GM19099 (cell line): Measurements from ENCODE around the gene SYT13.

Experiments
- POLR2A ChIP-seq: IDR thresholded peaks from 3 replicates; pipeline ENCODE4 v1.6.1; 2011; ENCODE audit warnings: low read depth; ENCODE audit not compliant: insufficient read length; ENCODE audit errors: extremely low read depth

SYT13 gene

DNA sequence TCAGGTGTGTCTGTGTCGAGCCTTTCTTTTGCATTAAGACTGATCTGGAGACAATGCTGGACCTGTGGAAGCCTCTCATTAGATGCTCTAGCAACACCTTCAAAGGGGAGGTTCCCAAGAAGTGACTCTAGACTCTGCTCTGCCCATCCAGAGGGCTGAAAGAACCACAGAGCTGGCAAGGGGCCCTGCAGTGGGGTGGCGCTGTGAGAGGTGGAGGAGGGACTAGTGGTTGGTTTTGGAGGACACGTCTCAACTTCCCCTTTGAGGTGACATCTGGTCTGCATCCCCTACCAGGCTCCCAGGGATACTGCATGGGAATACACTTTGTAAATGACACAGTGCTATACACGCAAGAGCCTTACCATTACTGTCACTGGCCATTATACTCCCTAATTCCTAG, 34.2 kb upstream of the SYT13 start:
- no peak for TF ChIP-seq POLR2A

DNA sequence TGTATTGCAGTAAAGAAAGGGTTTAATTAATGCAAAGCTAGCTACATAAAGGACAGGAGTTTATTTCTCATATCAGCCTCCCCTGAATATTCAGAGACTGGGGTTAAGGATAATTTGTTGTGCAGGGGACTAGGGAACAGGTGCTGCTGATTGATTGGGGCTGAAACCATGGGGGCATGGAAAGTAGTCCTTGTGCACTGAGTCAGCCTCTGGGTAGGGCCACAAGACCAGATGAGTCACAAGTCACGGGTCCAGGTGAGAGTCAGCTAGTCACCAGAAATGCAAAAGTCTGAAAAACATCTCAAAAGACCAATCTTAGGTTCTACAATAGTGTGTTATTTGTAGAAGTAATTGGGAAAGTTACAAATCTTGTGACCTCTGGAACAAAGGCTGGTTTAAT, 32.9 kb upstream of the SYT13 start:
- no peak for TF ChIP-seq POLR2A

DNA sequence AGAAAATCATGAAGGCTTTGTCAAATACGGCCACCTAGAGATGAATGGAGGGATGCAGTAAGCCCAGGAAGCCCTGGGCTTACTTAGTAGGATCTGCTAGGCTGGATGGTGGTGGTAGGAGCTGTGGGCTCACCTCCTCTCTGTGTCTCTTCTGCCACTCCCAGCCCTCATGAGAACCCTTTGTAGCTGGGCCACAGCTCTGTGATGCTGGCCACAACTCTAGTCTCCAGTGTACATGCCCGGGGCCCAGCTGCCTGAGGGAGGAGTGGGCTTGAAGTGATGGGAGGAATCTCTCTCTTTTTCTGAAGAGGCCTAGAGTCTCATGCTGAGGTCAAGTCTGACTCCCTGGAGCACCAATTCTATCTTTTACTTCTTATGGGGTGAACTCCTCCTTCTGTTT, 32.4 kb upstream of the SYT13 start:
- TF ChIP-seq POLR2A, result no peak

DNA sequence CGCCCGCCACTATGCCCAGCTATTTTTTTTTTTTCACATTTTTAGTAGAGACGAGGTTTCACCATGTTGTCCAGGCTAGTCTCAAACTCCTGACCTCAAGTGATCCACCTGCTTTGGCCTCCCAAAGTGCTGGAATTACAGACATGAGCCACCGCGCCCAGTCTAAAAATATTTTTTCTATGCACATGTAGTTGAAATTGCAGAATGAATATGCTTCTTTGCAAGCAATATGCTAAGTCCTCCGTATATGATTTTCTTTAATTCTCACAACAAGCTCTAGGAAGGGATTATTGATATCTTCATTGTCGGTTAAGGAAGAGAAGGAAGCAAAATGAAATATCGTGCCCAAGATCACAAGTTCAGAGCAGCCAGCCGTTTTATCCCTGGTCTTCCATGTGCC, 30.1 kb upstream of the SYT13 start:
- no peak for TF ChIP-seq POLR2A

DNA sequence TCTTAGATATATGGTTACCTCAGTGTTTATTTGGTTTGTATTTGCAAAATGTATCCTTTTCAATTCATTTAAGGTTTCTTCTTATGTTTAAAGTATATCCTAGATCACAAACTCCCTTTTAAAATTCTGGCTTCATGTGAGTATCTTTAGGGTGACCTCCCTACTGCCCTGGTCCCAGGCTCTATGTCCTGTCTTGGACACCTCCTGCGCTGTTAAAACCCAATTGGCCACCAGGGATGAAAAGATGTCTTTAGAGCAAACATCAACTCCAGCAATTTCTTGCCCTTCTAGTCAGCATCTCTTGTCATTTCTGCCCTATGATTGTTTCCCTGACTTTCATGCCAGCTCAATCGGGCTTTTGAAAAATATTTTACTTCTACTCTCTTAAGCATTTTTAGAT, 28.8 kb upstream of the SYT13 start:
- no peak for TF ChIP-seq POLR2A

DNA sequence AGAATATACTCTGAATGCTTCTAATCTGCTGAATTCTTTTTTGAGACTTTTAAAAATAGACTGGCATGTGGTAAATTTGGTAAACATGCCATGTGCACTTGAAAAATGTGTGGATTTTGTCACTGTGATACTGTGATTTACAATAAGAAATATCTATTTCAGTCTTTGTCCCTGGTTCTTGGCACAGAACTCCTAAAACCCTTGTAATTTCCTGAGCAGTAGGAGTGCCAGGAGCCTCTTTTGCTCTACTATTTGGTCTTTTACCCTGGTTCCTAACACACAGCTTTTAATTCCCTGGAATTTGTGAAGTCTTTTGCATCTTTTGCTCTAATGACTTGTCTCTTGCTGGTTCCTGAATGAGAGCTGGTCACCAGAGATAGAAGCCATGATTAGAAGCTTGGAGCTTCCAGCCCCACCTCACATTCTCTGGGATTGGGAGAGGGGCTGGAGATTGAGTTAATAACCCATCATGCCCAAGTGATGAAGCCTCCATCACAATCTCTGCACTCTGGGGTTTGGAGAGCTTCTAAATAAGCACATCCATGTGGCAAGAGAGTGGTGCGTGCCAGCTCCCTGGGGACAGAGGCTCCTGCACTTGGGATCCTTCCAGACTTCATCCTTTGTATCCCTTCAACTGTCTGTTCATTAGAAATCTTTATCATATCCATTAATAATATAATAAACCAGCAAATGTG, 27.2 kb upstream of the SYT13 start:
- no peak for TF ChIP-seq POLR2A

DNA sequence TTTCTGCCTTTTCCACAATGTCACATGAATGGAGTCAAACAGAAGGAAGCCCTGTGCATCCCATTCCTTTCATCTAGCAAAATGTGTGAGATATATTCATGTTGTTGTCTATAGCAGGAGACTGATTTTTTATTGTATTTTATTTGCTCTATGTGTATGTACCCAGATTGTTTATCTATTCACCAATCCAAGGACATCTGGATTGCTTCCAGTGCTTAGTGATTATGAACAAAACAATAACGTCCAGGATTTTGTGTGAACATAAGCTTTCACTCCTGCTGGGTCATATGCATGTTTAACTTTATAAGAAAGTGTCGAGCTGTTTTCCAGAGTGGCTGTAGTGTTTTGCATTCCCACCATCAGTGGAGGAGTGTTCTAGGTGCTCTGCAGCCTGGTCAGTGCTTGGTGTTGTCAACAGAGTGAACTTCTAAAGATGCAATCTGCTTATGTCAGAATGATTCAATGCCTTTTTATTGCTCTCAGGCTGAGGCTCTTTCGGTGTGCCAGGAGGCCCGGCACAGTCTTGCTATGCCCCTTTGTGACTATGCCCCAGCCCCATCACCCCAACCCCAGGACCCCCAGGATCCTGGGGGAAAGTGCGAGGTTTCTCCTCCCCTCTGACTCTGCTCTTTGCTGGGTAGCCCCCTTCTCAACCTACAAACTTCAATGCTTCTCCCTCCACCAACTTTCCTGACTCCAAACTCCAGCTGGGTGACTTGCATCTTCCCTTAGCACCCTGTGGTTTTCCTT, 19.9 kb upstream of the SYT13 start:
- TF ChIP-seq POLR2A, result no peak

DNA sequence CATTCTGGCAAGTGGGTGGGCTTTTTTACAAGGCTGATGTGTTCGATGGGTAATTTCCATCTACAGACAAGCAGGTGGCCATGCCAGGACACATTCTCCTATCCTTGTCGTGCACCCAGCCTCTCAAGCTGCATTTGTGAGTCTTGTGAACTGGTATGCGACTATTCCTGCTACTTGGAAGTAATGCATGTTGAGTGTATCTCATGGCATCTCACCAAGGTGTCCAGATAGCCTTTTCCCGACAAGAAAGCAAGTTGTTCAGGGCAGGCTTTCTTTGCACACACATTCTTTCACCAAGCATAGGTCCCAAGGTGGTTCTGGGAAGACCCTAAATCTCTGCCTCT, 18.8 kb upstream of the SYT13 start:
- no peak for TF ChIP-seq POLR2A

DNA sequence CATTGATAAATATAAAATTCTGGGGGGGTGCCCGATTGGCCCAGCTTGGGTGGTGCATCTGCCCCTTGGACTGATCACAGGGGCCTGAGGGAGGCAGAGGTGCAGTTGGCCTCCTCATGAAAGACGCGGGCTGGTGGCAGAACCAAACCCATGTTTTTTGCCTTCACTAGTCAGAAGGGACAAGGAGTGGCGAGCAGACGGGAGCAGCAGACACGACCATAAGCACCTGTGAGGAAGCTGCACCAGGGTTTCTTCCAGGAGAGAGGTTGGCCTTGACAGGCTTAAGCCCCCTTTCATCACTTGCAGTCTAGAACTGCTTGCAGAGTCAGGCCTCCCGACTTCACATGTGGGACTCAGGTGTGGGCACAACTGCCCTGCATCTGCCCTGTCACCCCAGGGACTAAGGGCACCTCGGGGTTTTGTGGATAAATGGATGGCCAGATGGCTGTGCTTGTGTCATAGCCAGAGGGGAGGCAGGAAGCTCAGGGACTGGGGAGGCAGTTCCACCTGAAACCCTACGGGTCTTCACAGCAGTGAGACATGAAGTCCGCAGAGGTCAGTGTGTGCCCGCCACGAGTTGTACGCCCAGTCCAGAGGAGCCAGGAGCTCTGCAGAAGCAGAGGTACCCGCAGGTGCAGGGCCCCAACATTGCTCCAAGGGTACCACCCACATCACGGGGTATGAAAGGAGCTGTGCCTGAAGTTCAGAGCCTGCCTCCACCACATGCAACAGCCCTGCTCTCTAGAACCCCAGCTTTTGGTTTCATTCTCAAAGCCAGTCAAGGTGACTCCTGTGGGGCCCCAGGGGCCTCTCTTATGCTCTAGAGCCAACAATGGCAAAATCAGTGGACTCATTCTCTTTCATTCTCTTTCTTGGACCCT, 18.2 kb upstream of the SYT13 start:
- no peak for TF ChIP-seq POLR2A

DNA sequence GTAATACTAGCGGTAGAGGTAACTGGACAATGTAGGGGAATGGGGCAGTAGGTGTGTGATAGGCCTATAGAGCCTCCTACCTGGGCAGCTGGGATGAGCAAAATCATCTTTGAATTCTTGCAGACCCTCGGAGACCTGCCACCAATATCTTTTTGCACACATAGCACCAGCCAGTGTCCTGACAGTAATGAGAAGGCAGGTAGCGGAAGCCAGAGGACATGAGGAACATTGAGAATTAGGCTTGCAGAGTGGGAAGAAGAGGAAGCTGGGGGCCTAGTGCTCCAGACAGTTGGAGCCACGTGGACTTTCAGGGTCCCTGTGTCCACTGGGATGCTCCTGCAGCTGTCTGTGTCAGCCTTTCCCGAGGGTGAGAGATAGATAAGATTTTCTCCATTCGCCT, 17.2 kb upstream of the SYT13 start:
- no peak for TF ChIP-seq POLR2A

DNA sequence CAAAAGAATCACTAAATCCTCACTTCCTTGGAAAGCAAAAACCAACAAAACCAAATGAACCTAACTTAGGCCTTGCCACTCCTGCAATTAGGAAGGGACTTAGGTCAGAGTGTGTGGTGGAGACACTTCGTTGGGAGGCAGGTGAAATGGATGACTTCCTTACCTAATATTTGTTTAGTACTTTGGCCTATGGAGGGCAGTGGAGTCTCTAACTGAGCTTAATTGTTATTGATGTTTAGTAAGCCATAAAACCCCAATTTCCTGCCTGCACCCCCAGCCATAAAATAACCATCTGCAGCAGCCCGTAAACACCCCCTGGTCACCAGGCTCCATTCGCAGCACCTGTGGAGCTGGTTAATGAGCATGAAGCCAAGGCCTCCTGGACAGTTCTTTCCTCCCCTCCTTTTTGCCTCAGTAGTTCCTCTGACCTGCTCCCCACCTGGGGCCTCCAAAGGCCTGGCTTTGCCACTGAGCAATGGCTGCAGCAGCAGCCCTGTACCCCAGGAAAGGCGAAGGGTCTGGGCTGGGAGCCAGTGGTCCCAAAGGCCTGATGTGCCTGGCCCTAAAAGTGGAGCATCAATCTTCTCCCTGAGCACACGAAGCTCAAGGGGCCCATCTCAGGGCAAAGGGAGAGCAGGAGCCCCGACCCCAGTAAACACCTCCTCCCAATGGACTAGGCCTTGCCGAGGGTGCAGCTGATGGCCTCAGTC, 15.6 kb upstream of the SYT13 start:
- no peak for TF ChIP-seq POLR2A

DNA sequence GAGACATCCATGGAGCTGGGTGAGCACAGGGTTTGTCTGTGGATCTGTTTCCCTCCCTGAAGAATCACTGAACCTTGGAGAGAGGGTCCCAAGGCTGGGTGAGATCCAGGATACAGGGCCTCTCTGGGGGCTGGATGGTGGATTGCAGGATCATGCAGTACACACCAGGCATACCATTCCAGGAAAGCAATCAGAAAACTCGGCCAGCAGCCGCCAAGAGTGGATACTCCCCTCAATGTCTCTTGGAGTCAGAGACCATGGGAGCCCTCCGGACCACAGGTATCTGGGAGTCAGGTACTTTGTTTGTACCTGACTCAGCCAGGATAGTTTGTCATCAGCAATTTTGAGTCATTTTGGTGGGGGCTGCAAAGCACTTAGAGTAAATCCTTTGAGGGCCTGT, 14.6 kb upstream of the SYT13 start:
- no peak for TF ChIP-seq POLR2A

DNA sequence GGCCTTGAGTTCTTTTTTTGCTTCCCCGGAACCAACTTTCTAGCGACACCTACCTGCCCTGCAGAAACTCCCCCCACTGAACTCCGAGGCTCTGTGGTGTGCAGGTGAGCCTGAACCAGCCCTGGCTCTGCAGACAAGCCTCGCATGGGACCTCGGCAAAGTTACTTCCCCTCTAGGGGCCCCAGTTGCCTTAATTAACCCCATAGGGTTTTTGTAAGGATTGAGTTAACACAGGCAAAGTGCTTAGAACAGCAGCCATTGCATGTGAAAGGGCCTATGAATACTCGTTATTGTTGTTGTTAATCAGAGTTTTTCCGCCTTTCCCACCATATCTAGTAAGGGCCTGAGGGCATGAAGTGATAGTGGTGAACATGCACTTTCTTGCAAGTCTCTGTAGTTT, 12.6 kb upstream of the SYT13 start:
- TF ChIP-seq POLR2A, result no peak

DNA sequence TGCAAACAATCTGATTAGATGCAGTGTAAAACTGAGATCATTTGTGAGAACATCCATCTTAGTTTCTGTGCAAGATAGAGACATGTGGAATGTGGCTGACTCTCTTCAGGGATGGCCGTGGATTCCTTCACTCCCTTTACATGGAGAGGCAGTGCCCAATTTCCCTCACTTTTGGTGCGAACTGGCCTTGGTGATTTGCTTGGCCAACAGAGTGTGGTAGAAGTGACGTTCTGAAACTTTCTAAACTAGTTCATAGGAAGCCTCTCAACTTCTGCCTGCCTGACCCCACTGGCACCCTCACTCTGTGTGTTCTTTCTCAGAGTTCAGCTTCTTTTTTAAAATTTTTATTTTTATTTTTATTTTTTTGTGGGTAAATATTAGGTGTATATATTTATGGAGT, 9.9 kb upstream of the SYT13 start:
- TF ChIP-seq POLR2A, result no peak

DNA sequence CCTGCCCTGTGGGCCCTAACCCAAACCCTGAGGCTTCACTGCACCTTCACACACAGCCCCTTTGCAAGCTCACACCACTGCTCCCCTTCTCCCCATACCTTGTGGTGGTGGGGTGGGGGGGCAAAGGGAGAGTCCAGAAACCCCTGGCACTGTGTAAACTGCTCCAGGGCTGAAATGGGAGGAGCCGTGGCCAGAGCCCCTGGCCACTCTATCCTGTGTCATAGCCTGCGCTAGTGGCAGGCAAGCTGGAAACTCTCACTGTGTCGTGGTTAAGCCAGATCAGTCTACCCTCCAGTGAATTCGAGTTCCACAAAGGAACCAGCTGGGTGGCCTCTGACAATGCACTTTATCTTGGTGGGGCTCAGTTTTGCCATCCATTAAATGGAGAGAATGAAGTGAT, 8.4 kb upstream of the SYT13 start:
- no peak for TF ChIP-seq POLR2A
